Colonic mucosa (tissue), 4 donors: ENCODE measurements around the gene ZNF223. TPM values are rescaled to one million over a fixed set of nuclear protein-coding genes. Genes with fewer than 3 reads are reported as not detected.
A peak's percentile ranks its signal among the peaks of the same experiment; 100 is the strongest.

ENCODE experiments used
- DNase-seq: peaks from one replicate; pipeline ENCODE4 v3.0.0-alpha.2; 2020
- H3K27ac ChIP-seq: fragments of 200-600 bp; one replicate; pipeline ENCODE4 v1.8.0; 2021
- H3K27me3 ChIP-seq: fragments of 200-600 bp; one replicate; pipeline ENCODE4 v1.8.0; 2021
- H3K36me3 ChIP-seq: fragments of 200-600 bp; one replicate; pipeline ENCODE4 v1.8.0; 2021
- H3K4me1 ChIP-seq: fragments of 200-600 bp; one replicate; pipeline ENCODE4 v1.8.0; 2021; ENCODE audit warnings: mild to moderate bottlenecking
- H3K4me3 ChIP-seq: fragments of 200-600 bp; one replicate; pipeline ENCODE4 v1.8.0; 2021
- H3K9ac ChIP-seq, 2 donors: one replicate each; pipeline ENCODE4 v1.7.0; 2013; ENCODE audit warnings: control low read depth in 2 of 2, low read depth in 2 of 2, low read length in 2 of 2
- H3K9me3 ChIP-seq: fragments of 200-600 bp; one replicate; pipeline ENCODE4 v1.8.0; 2021
- CTCF ChIP-seq: fragments of 200-600 bp; IDR thresholded peaks from one replicate; pipeline ENCODE4 v1.8.0; 2022; ENCODE audit warnings: antibody characterized with exemption, mild to moderate bottlenecking
- intact Hi-C: fragments of 100-400 bp; cut with DNase I; formaldehyde crosslinking; loops from one replicate; pipeline ENCODE4 v1.14.1; 2022
- total RNA-seq, 2 donors: library from RNA; stranded (reverse); fragmentation: NEBNext Ultra II Directional in 1 of 2; extraction: Animal tissue kit (Norgen Biotek cat#: 25700) in 1 of 2; gene quantifications; one replicate each; pipeline ENCODE4 v1.2.1, GENCODE V29; 2021
- donor health status: healthy.
- donor health status: DM: no; HTN: no; CAD: no.
- donor health status: DM: no; HTN: no; CAD: no.

The ZNF223 gene
- total RNA-seq, 2 donors from 2014 or later, result 5.1 to 5.5 TPM

GRCh38 chr19:44007473-44007872, 44.4 kb upstream of the ZNF223 start:
- peaks cover 18% of the 10 kb centered on the region for H3K36me3 ChIP-seq
- intact Hi-C loops, result no loop called here
- H3K9me3 ChIP-seq, result no peaks in the 10 kb centered on the region
- no peaks in the 10 kb centered on the region for H3K4me1 ChIP-seq
- TF ChIP-seq CTCF, result no peak
- H3K9ac ChIP-seq, result no peak overlapping the region
- DNase-seq, result no peak
- H3K4me3 ChIP-seq, result no peak overlapping the region
- no peaks in the 10 kb centered on the region for H3K27me3 ChIP-seq
- H3K27ac ChIP-seq, result no peak overlapping the region

DNA sequence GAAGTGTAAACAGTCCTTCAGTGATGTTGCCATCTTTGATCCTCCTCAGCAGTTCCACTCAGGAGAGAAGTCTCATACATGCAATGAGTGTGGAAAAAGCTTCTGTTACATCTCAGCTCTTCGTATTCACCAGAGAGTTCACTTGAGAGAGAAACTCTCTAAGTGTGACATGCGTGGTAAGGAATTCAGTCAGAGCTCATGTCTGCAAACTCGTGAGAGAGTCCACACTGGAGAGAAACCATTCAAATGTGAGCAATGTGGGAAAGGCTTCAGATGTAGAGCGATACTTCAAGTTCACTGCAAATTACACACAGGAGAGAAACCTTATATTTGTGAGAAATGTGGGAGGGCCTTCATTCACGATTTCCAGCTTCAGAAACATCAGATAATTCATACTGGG, 41.4 kb upstream of the ZNF223 start:
- no peak overlapping the region for H3K9ac ChIP-seq
- no peak overlapping the region for H3K4me3 ChIP-seq
- intact Hi-C loops, result no loop called here
- TF ChIP-seq CTCF, result no peak
- H3K36me3 ChIP-seq, result peaks cover 18% of the 10 kb centered on the region
- H3K27ac ChIP-seq, result no peak overlapping the region
- no peaks in the 10 kb centered on the region for H3K4me1 ChIP-seq
- no peaks in the 10 kb centered on the region for H3K27me3 ChIP-seq
- no peak for DNase-seq
- no peaks in the 10 kb centered on the region for H3K9me3 ChIP-seq

GRCh38 chr19:44019498-44019897, 32.3 kb upstream of the ZNF223 start:
- Histone ChIP-seq H3K27ac (no peak overlapping the region), H3K36me3 (no peaks in the 10 kb centered on the region), H3K4me1 (no peaks in the 10 kb centered on the region), H3K4me3 (no peak overlapping the region), H3K9me3 (no peaks in the 10 kb centered on the region), H3K27me3 (no peaks in the 10 kb centered on the region), H3K9ac (no peak overlapping the region)
- intact Hi-C loops, result no loop called here
- TF ChIP-seq CTCF, result no peak
- DNase-seq, result no peak

DNA sequence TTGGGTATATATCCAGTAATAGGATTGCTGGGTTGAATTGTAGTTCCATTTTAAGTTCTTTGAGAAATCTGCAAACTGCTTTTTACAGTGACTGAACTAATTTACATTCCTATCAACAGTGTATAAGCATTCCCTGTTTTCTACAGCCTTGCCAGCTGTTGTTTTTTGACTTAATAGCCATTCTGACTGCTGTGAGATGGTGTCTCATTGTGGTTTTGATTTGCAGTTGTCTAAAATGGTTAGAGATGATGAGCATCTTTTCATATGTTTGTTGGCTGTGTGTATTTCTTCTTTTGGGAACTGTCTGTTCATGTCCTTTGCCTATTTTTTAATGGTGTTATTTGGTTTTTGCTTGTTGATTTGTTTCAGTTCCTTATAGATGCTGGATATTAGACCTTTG, 30.6 kb upstream of the ZNF223 start:
- no peak for DNase-seq
- no peak overlapping the region for H3K4me3 ChIP-seq

GRCh38 chr19:44024900-44025216, 27.0 kb upstream of the ZNF223 start:
- Histone ChIP-seq H3K9ac (peak overlapping the region in 1 of 2 donors; percentile 75), H3K36me3 (no peaks in the 10 kb centered on the region), H3K4me1 (no peaks in the 10 kb centered on the region), H3K27me3 (no peaks in the 10 kb centered on the region), H3K9me3 (no peaks in the 10 kb centered on the region), H3K27ac (no peak overlapping the region), H3K4me3 (peak overlapping the region; percentile 76)
- intact Hi-C loops, result loop anchor here (10.0 kb wide), 1 partner anchor 90 kb away; the partner anchor contains the start of gene ZNF225
- no peak for TF ChIP-seq CTCF
- DNase-seq, result no peak

More for the DNA sequence above, 30.6 kb upstream of the ZNF223 start:
- Histone ChIP-seq H3K36me3 (no peaks in the 10 kb centered on the region), H3K27me3 (no peaks in the 10 kb centered on the region), H3K27ac (no peak overlapping the region), H3K4me1 (no peaks in the 10 kb centered on the region), H3K9me3 (no peaks in the 10 kb centered on the region), H3K9ac (no peak overlapping the region)
- TF ChIP-seq CTCF, result no peak
- intact Hi-C loops, result loop anchor here (10.0 kb wide), 1 partner anchor 94 kb away; the partner anchor contains the start of gene ZNF225
